Measurements from ENCODE around the gene SCARF2.
"Not testable (repeated sequence)": the region's sequence is repeated elsewhere in the genome, so short reads cannot be mapped to it uniquely, and the experiment has no call there.

The SCARF2 gene

GRCh38 chr22:20383538-20383937 is 54.1 kb downstream of the SCARF2 start:
- in situ Hi-C loops (cut with HindIII; ENCODE audit: low pct_unique_long_range_greater_than_20kb, low sequenced_read_pairs) = no loop called here
- no peak for TF ChIP-seq JUND (IDR thresholded peaks at IDR 0.05; ENCODE audit: low read depth)
- DNase-seq (ENCODE audit: low read depth in 1 of 2, low spot score in 1 of 2) = no peak

GRCh38 chr22:20380486-20380885 is 57.1 kb downstream of the SCARF2 start:
- no peak for TF ChIP-seq JUND (IDR thresholded peaks at IDR 0.05; ENCODE audit: low read depth)
- in situ Hi-C loops (cut with HindIII; ENCODE audit: low pct_unique_long_range_greater_than_20kb, low sequenced_read_pairs) = no loop called here
- DNase-seq (ENCODE audit: low read depth in 1 of 2, low spot score in 1 of 2) = no peak

- in situ Hi-C loops (cut with HindIII; ENCODE audit: low pct_unique_long_range_greater_than_20kb, low sequenced_read_pairs); DNase-seq (ENCODE audit: low read depth in 1 of 2, low spot score in 1 of 2): not testable (repeated sequence)
Observed at GRCh38 chr22:20378684-20379083, 58.9 kb downstream of the SCARF2 start.

- in situ Hi-C loops (cut with HindIII; ENCODE audit: low pct_unique_long_range_greater_than_20kb, low sequenced_read_pairs) = no loop called here
- DNase-seq (ENCODE audit: low read depth in 1 of 2, low spot score in 1 of 2) = no peak
- no peak for TF ChIP-seq JUND (IDR thresholded peaks at IDR 0.05; ENCODE audit: low read depth)
Observed at GRCh38 chr22:20378110-20378509, 59.5 kb downstream of the SCARF2 start.

- in situ Hi-C loops (cut with HindIII; ENCODE audit: low pct_unique_long_range_greater_than_20kb, low sequenced_read_pairs); DNase-seq (ENCODE audit: low read depth in 1 of 2, low spot score in 1 of 2): not testable (repeated sequence)
Observed at GRCh38 chr22:20376983-20377382, 60.6 kb downstream of the SCARF2 start.

GRCh38 chr22:20376281-20376680 is 61.3 kb downstream of the SCARF2 start:
- DNase-seq (ENCODE audit: low read depth in 1 of 2, low spot score in 1 of 2); in situ Hi-C loops (cut with HindIII; ENCODE audit: low pct_unique_long_range_greater_than_20kb, low sequenced_read_pairs): not testable (repeated sequence)

Measured in T47D (cell line).